Measurements from ENCODE around the gene DNM2. TPM values are rescaled to one million over a fixed set of nuclear protein-coding genes. Genes with fewer than 3 reads are reported as not detected.
"Not testable (repeated sequence)": the region's sequence is repeated elsewhere in the genome, so short reads cannot be mapped to it uniquely, and the experiment has no call there.

Gene DNM2
- total RNA-seq (2014; rRNA removed; shearing (Covaris generic)): 56.7 and 59.5 TPM in 2 replicates

- Histone ChIP-seq H3K9me3 (replicated peaks) (no peaks in the 10 kb centered on the region), H3K27ac (peak within 1 kb of the TSS; percentile 55; the same call in 1 of the 2 replicates), H3K4me3 (peak within 1 kb of the TSS; percentile 83), H3K4me1 (no peaks in the 10 kb centered on the region), H3K27me3 (no peaks in the 10 kb centered on the region), H3K36me3 (no peaks in the 10 kb centered on the region)
- DNase-seq: peak; percentile 100
Measured at GRCh38 chr19:10717356-10718204, at the start of gene DNM2. Gene DNM2 (plus strand): TSS chr19:10718079. CDS start chr19:10718243, 164 bp downstream.

- Histone ChIP-seq H3K4me1 (peaks cover 9% of the 10 kb centered on the region), H3K9me3 (replicated peaks) (no peaks in the 10 kb centered on the region), H3K4me3 (no peak overlapping the region), H3K36me3 (peaks cover 64% of the 10 kb centered on the region), H3K27ac (no peak overlapping the region), H3K27me3 (no peaks in the 10 kb centered on the region)
- no peak for DNase-seq
Measured at GRCh38 chr19:10669246-10669645, 48.6 kb upstream of the DNM2 start.

GRCh38 chr19:10670182-10670581 is 47.7 kb upstream of the DNM2 start:
- H3K27ac ChIP-seq: no peak overlapping the region
- H3K27me3 ChIP-seq: no peaks in the 10 kb centered on the region
- no peaks in the 10 kb centered on the region for H3K9me3 ChIP-seq (replicated peaks)
- peaks cover 70% of the 10 kb centered on the region for H3K36me3 ChIP-seq
- DNase-seq: no peak
- H3K4me1 ChIP-seq: peaks cover 9% of the 10 kb centered on the region
- no peak overlapping the region for H3K4me3 ChIP-seq

- DNase-seq: peak; percentile 28 to 39
- H3K27ac ChIP-seq: no peak overlapping the region
- H3K9me3 ChIP-seq (replicated peaks): no peaks in the 10 kb centered on the region
- H3K4me3 ChIP-seq: no peak overlapping the region
- no peaks in the 10 kb centered on the region for H3K27me3 ChIP-seq
- peaks cover 70% of the 10 kb centered on the region for H3K36me3 ChIP-seq
- peaks cover 9% of the 10 kb centered on the region for H3K4me1 ChIP-seq
Measured at GRCh38 chr19:10670876-10671804, 46.7 kb upstream of the DNM2 start.

GRCh38 chr19:10671922-10672321 is 46.0 kb upstream of the DNM2 start:
- not testable (repeated sequence) for DNase-seq; H3K27ac ChIP-seq; H3K27me3 ChIP-seq; H3K4me3 ChIP-seq; H3K9me3 ChIP-seq (replicated peaks); H3K4me1 ChIP-seq
- peaks cover 66% of the 10 kb centered on the region for H3K36me3 ChIP-seq

GRCh38 chr19:10675214-10675613 is 42.7 kb upstream of the DNM2 start:
- H3K36me3 ChIP-seq: peaks cover 80% of the 10 kb centered on the region
- H3K27ac ChIP-seq; H3K27me3 ChIP-seq; H3K9me3 ChIP-seq (replicated peaks); H3K4me1 ChIP-seq; H3K4me3 ChIP-seq; DNase-seq: not testable (repeated sequence)

- H3K4me3 ChIP-seq: no peak overlapping the region
- no peaks in the 10 kb centered on the region for H3K9me3 ChIP-seq (replicated peaks)
- H3K4me1 ChIP-seq: no peaks in the 10 kb centered on the region
- peaks cover 82% of the 10 kb centered on the region for H3K36me3 ChIP-seq
- H3K27me3 ChIP-seq: no peaks in the 10 kb centered on the region
- no peak overlapping the region for H3K27ac ChIP-seq
- DNase-seq: no peak
Measured at GRCh38 chr19:10677751-10678150, 40.1 kb upstream of the DNM2 start.

- Histone ChIP-seq H3K27me3 (no peaks in the 10 kb centered on the region), H3K9me3 (replicated peaks) (no peaks in the 10 kb centered on the region), H3K4me1 (no peaks in the 10 kb centered on the region), H3K36me3 (peaks cover 82% of the 10 kb centered on the region), H3K27ac (no peak overlapping the region), H3K4me3 (no peak overlapping the region)
- no peak for DNase-seq
Measured at GRCh38 chr19:10678813-10679212, 39.1 kb upstream of the DNM2 start.

GRCh38 chr19:10679743-10680142 is 38.1 kb upstream of the DNM2 start:
- Histone ChIP-seq H3K27ac (no peak overlapping the region), H3K4me1 (no peaks in the 10 kb centered on the region), H3K4me3 (no peak overlapping the region), H3K36me3 (peaks cover 86% of the 10 kb centered on the region), H3K9me3 (replicated peaks) (no peaks in the 10 kb centered on the region), H3K27me3 (no peaks in the 10 kb centered on the region)
- no peak for DNase-seq

- Histone ChIP-seq H3K27me3 (no peaks in the 10 kb centered on the region), H3K27ac (no peak overlapping the region), H3K9me3 (replicated peaks) (no peaks in the 10 kb centered on the region), H3K36me3 (peaks cover 88% of the 10 kb centered on the region), H3K4me3 (no peak overlapping the region), H3K4me1 (no peaks in the 10 kb centered on the region)
- DNase-seq: no peak
Measured at GRCh38 chr19:10680545-10681135, 37.2 kb upstream of the DNM2 start.

- Histone ChIP-seq H3K27ac (no peak overlapping the region), H3K9me3 (replicated peaks) (no peaks in the 10 kb centered on the region), H3K4me1 (no peaks in the 10 kb centered on the region), H3K36me3 (peaks cover 96% of the 10 kb centered on the region), H3K4me3 (no peak overlapping the region), H3K27me3 (no peaks in the 10 kb centered on the region)
- DNase-seq: no peak
Measured at GRCh38 chr19:10681658-10682057, 36.2 kb upstream of the DNM2 start.

- no peak overlapping the region for H3K27ac ChIP-seq
- no peak for DNase-seq
- no peaks in the 10 kb centered on the region for H3K4me1 ChIP-seq
- H3K27me3 ChIP-seq: no peaks in the 10 kb centered on the region
- no peak overlapping the region for H3K4me3 ChIP-seq
- H3K9me3 ChIP-seq (replicated peaks): no peaks in the 10 kb centered on the region
- peaks cover 95% of the 10 kb centered on the region for H3K36me3 ChIP-seq
Measured at GRCh38 chr19:10682397-10683063, 35.3 kb upstream of the DNM2 start.

GRCh38 chr19:10683064-10683426 is 34.8 kb upstream of the DNM2 start:
- Histone ChIP-seq H3K4me3 (no peak overlapping the region), H3K27me3 (no peaks in the 10 kb centered on the region), H3K27ac (no peak overlapping the region), H3K4me1 (no peaks in the 10 kb centered on the region), H3K9me3 (replicated peaks) (no peaks in the 10 kb centered on the region), H3K36me3 (peaks cover 95% of the 10 kb centered on the region)
- no peak for DNase-seq

- no peaks in the 10 kb centered on the region for H3K9me3 ChIP-seq (replicated peaks)
- no peaks in the 10 kb centered on the region for H3K4me1 ChIP-seq
- no peaks in the 10 kb centered on the region for H3K27me3 ChIP-seq
- no peak overlapping the region for H3K4me3 ChIP-seq
- H3K27ac ChIP-seq: no peak overlapping the region
- peaks cover 95% of the 10 kb centered on the region for H3K36me3 ChIP-seq
- DNase-seq: no peak
Measured at GRCh38 chr19:10683582-10683981, 34.3 kb upstream of the DNM2 start.

Measured in SJCRH30 (cell line).